ENCODE data around the gene CHCHD6.

CHCHD6 gene

GRCh38 chr3:126703512-126704493 lies at the start of gene CHCHD6:
CHCHD6 (plus strand) TSS chr3:126704240; CDS start chr3:126704313, 73 bp downstream.
- peak; percentile 97 for DNase-seq

DNA sequence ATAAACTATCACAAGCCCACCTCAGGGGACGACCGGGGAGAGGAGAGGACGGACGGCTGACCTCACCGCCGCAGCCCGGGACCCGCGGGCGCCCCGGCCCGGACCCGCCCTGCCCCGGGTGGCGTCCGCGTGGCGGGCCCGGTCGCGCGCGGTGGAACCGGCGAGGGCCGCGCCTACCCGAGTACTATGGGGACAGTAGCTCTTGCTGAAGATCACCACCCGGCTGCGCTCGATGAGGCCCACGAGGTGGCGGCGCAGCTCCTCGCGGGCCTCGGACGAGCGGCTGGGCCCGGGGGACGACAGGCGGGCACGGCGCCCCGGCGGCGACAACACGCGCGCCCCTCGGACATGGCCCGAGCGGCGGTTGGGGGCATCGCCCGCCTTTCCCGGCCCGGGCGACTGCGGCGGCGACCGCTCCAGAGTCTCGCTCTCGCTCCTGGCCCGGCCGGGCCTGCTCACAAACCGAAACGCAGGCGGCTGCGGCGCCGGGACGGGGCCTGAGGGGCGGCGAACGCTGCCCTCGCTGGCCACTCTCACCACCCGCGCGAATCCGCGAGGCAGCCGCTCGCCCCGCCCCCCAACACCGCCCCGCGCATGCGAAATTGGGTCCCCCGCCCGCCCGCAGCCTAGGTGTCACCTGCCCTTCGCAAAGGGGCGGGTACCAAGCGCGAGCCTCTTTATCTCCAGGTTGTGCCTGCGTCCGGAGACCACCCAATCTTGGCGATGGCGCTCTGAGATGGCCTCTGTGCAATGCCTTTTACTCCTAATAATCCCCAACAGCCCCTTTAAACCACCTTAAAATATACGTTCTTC lies 49.3 kb upstream of the CHCHD6 start, which contains the start of gene TXNRD3:
TXNRD3 (minus strand) TSS at position 554 of the 813 bp plus-strand sequence.
- DNase-seq, result peak; percentile 73 to 75

DNA sequence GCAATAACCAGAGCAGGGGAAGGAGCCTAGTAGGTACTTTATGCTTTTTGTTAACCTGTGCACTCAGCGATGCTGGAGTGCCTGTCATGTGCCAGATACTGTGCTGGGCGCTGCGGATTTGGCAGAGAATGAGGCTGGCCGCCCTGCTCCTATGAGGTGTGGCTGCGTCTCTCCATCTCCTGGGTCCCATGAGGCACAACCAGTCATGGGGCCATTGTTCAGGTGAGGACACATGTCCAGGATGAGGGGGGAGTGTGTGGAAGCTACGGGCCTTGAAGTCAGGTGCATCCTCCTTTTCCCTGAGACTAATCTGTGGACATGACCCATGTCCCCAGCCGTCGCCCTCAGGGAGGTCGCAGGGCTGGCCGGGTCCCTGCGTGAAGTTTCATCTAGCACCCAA lies 48.2 kb upstream of the CHCHD6 start:
- no peak for DNase-seq

- no peak for DNase-seq
Observed at GRCh38 chr3:126656371-126657134, 47.5 kb upstream of the CHCHD6 start.

DNA sequence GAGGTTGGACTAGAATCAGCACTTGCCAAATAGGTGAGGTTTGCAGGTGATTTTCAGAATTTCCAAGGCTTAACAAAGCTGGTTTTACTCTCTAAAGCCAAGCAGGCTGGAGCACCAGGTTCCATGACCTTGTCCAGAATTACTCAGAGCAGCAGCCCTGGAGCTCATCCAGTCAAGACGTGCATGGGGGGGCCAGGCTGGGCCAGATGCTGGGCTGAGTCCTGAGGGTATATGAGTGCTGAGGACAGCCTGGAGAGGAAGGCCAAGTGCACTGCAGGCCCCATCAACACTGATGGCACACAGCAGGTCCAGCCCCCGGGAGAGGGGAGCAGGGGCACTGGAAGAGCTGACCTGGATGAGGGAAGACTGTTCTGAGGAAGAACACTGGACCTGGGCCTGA lies 46.1 kb upstream of the CHCHD6 start:
- DNase-seq, result no peak

- no peak for DNase-seq
Observed at GRCh38 chr3:126658584-126658983, 45.5 kb upstream of the CHCHD6 start.

DNA sequence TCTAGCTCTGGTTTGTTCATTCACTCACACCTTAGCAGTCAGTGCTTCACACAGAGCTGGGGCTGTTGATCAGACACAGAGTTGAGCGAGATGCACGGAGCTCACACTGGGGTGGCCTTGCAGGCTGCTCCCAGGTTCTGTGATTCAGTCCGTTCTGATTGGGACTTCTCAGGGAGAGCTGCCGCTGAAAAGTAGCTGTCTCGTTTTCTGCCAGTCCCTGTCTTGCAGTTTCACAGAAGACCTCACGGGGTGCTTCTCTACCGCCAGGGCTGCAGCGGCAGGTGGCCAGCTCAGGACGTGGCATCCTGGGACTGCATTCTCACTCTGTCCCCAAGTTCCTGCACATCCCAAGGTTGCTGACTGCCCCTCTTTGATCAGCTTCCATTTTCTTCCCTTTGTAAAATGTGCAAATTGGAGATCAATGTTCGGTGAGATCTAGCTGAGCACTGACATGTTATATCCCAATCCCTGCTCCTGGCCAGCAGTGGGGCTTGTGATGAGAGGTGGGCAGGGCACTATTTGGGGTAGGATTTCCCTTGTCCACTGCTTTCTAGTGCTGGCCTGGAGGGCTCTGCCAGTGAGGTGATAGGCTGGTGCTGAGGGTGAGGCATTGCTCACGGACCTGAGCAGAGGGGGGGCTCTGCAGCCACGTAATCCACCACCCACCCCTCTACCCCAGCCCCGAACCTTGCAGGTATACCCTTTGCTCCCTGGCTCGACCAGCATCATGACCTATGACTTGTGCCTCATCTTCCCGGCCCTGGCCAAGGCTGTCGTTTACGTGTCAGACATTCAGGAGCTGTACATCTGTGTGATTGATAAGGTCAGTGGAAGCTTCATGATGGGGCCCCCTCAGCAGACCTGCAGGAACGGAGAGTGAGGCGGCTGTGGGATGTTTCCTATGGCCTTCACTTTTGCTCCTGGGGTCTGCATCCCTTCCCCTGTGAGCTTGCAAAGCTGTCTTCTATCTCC lies 43.8 kb upstream of the CHCHD6 start:
- DNase-seq, result no peak

DNA sequence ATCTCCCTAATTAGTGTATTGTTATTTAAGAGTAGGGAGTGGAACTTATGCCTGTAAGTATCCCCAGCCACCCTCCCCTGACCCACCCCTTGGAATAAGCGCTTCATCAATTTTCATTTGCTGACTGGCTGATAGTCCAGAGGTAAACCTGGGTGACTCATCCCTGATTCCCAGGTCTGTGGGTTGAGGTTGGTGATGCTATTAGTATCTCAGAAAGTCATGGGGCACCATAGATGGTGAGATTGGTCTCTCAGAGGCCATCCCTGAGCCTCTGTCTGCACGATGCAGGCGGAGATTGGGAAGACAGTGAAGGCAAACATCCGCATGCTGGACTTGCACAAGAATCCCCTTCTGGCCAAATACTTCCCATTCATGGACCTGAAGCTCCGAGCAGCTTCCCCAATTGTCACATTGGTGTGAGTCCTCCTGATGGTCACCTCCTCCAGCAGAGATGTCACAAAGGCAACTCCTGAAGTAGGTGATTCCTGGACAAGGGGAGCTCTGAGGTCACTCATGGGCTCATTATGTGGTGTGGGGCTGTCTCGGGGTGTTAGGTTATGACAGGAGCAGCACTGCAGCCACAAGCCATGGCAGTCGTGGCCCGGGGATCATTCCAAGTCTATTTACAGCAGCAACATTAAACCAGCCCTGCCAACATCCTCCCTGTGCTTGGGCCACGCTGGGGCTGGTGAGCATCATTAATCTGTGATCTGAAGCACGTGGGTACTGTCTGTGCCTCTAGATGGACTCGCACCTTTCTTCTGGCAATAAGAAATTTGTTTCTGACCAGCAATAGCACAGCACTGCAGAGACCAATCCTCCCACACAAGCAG lies 42.3 kb upstream of the CHCHD6 start:
- DNase-seq, result no peak

DNA sequence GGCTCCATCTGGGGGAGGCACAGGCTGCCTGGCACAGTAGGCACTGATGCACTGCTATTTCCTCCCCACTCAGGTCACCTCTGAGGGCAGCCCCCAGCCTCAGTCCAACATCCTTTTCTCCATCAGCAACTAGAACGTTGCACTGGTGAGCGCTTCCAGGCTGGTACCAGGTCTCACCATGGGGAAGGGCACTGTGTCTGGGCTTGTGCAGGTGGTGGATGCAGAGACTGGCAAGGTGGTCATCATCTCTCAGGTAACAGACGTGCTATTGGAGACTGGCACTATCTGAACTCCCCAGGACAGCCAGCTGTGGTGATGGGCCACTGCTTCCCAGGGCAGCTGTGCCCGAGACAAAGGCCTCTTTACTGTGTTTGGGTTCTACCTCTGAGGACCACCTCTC lies 40.8 kb upstream of the CHCHD6 start:
- DNase-seq, result no peak

GRCh38 chr3:126663750-126664149 lies 40.3 kb upstream of the CHCHD6 start:
- DNase-seq, result no peak

DNA sequence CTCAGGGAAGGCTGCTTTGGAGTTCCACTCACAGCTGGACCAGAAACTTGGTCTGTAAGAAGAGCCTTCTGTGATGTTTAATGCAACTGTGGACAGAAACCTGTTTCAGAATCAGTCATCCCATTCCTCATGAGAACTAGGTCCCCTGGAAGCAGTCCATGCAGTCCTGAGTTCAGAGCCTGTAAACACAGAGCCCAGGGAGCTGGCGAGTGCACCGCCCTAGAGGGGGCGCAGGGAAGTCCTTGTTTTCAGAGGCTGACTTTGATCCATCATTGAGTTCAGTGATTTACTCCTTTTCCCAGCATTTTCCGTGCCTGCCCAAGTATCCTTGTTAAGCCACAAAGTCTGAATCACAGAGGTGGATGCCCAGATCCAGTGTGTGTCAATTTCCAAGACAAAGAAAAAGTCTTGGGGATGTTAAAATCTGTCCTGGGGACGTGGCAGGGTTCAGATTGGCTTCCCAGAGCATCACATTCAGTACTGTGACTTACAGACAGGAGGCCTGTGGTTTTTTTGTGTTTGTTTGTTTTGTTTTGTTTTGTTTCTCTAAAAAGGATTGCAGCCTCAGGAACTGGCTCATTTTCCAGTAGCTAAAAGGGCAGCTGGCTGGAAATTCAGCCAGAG lies 39.3 kb upstream of the CHCHD6 start:
- DNase-seq, result no peak

- DNase-seq, result no peak
Observed at GRCh38 chr3:126665221-126665936, 38.7 kb upstream of the CHCHD6 start.

DNA sequence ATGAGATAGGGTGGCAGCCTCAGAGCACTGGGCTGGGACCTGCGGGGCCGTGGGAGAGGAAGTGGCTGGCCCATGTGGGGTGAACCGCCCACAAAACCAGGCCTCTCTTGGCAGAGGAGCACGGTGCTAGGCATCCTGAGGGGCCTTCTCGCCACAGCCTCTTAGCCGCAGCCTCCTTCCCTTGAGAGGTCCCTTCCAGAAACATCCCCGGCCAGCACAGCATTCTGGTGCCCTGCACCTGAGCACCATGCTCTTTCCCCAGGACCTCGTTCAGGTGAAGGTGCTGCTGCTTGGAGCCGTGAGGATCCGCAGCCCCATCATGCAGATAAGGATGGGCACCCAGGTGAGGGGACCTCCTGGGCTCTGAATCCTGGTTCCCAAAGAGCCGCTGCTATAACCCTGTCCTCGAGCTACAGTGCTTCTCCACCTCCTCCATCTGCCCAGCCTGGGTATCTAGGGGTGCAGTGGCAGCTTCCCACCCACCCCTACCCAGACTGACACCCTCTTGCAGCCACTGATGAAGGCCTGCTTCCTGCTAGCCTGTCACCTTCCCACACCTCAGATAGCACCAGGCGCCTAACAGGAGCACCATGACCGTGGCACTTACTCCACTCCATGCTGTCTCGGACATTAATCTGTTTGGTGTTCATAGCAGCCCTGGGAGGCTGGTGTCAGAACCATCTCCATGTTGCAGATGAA lies 37.9 kb upstream of the CHCHD6 start:
- no peak for DNase-seq

- DNase-seq, result no peak
Observed at GRCh38 chr3:126666658-126667528, 37.1 kb upstream of the CHCHD6 start.

- DNase-seq, result no peak
Observed at GRCh38 chr3:126667631-126668449, 36.2 kb upstream of the CHCHD6 start.

DNA sequence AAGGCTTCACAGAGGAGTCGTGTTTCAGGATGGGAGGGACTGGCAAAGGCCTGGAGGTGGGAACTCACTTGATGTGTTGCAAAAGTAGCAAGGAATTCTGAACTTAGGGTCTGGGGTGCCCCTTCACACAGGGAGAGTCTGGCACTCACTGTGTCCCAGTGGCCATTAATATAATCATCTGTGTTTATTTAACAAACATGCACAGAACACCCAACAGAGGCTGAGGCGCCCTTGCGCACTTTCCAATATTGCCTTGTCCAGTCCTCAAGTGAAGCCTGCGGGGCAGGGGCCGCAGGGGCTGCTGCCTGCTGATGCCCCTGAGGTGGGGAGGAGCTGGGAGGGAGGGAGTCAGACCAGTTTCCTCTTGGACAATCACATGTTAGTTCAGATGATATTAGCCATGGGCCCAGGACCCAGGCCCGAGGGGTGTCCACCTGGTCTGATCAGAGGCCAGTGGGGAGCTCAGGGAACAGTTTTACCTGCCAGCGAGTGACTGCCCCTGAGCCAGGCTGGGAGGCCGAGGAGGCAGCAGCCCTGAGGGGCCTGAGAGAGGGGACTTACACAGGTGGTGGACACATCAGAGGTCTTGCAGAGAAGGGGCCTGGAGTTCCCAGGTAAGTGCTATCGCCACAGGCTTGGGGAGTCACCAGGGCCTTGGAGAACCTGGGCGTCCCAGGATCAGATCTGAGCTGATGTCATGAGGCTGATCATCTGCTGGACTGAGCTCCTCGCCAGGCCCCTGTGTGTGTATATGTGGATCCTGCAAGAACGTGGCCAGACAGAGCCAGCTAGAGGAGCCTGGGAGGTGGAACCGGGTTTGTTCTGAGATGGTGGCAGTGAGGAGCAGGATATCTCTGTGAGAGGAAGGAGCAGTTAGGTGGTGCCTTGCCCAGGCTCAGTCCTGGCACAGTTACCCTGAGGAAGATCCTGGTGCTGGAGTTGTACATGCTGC lies 35.3 kb upstream of the CHCHD6 start:
- no peak for DNase-seq

Data from activated CD4-positive, alpha-beta T cell treated with anti-CD3 and anti-CD28 coated beads, Interleukin-2, amount 50 U/mL, for 4 hours (primary cell).